Activated gamma-delta T cell treated with Interleukin-2 at 50 U/mL for 16 hours (primary cell): Measurements from ENCODE around the gene IRF8.
"Not testable (repeated sequence)": the region's sequence is repeated elsewhere in the genome, so short reads cannot be mapped to it uniquely, and the experiment has no call there.

ENCODE experiments used
- DNase-seq: peaks from one replicate; pipeline ENCODE4 v3.0.0-alpha.2; 2020

Gene IRF8

DNA sequence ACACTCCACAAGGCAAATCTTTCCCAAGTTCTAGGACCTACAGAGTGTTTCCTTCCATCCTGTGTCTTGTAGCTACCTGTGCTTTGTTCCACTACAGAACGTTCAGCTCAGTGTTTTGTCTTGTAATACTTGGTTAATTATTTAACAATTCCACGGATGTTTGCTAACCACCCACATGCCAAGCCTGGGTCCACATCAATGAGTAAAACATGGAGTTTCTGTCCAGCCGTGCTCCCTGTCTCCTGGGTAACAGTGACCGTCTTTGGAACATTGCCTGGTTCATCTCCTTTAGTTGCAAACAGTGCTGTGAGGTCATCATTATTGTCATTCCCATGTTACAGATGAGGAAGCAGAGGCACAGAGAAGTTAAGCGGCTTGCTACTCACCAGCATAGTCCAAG is 41.3 kb downstream of the IRF8 start:
- no peak for DNase-seq

DNA sequence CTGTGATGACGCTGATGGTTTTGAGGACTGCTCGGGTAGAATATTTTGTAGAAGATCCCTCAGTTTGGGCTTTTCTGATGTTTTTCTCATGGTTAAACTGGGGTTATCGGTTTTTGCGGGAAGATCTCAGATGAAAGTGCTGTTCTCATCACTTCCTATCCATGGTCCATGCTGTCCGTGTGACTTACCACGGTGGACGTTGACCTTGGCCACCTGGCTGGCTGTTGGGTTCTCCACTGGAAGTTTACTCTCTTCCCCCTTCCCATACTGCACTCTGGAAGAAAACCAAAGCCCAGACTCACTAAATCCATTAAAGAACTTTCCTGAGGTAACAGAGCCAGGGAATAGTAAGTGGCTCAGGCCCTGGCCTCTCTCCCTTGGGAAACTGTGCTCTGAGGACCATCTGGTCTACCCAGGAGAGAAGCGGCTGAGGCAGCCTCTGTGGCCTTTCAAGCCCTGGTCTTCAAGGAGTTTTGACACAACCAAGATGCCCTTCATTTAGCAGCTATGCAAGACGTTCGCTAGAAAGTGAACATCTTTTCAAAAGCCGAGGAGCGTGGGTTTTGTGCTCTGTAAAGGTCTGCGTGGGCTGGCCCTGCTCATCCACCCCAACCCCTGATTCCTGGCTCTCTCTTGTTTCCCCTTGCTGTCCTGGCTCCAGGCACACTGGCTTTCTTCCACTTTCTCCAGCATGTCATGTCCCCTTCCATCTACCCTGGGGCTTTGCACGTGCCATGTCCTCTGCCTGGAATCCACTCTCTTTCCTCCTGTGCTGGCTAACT is 43.1 kb downstream of the IRF8 start:
- DNase-seq, result no peak

DNA sequence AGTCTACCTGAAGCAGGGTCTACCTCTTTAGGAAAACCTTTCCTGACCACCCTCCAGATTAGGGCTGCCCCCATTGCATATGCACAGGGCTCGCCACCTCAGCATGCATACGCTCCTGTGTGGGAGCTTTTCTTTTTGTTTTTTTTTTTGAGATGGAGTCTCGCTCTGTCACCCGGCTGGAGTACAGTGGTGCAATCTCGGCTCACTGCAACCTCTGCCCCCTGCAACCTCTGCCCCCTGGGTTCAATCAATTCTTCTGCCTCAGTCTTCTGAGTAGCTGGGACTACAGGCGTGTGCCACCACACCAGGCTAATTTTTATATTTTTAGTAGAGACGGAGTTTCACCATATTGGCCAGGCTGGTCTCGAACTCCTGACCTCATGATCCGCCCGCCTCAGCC is 43.7 kb downstream of the IRF8 start:
- DNase-seq, result not testable (repeated sequence)

DNA sequence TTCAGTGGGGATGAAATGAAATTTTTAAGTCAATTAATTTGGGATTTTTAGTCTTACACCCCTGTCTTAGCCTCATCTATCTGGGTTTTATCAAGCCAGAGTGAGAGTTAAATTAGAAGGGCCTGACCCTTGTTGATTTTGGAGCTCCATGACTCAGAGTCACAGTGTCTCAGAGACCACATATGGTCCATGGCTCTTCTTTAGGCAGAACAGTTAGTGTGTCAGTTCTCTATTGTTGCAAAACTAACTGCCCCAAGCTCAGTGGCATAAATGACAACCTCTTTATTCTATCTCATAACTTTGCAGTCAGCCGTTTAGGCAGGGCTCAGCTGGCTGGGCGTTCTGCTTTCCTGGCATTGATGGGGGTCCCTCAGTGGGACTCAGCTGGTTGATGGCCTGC is 44.7 kb downstream of the IRF8 start:
- no peak for DNase-seq

DNA sequence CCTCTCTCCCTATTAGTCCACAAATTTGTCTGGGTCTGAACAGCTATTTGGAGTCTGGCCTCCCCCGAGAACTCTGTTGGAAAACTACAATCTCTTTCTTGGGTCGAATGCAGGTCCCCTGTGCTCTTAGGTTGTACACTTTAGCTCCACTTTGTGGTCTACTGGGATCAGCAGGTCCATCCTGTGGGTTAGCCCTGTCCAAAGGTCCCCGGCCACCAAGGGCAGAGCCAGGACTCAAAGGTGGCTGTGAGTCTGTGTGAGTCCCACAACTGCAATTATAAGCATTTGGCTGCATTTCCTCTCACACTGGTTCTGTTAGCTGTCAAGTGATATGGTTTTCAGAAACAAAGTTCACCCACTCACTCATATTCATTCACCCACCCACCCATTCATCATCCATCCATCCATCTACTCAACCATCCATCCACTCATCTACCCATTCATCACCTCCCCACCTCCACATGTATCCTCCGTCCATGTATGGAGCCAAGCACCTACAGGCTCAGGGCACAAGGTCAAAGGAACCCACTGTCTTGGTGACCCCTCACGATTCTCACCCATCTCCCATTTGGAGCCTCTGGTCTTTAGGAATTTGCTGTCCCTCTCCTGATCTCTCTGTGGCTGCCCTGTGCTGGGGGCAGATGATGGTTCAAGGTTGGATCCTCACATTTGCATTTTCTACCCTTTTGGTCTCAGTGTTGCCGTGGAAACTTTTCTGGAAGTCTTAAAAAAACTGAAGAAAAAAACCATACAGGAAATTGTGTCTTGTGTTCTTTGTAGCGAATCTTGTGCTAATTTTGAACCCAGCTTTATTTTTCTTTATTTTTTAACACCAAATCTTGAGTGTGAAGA is 45.8 kb downstream of the IRF8 start:
- DNase-seq, result no peak

DNA sequence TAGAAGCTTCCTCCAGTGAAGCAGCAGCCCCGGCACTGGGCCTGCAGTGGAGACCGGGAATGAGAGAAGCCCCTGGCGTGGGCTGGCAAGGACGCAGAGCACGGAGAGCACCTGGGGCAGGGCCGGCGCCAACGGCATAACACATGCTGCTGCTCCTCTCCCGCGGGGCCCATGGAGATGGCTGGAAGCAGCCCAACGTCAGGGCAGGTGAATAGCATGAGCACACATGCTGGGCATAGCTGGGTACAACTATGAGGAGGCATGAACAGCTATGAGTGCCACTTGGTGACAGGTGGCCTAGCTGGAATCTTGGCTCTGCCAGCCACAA is 46.4 kb downstream of the IRF8 start:
- DNase-seq, result no peak

DNA sequence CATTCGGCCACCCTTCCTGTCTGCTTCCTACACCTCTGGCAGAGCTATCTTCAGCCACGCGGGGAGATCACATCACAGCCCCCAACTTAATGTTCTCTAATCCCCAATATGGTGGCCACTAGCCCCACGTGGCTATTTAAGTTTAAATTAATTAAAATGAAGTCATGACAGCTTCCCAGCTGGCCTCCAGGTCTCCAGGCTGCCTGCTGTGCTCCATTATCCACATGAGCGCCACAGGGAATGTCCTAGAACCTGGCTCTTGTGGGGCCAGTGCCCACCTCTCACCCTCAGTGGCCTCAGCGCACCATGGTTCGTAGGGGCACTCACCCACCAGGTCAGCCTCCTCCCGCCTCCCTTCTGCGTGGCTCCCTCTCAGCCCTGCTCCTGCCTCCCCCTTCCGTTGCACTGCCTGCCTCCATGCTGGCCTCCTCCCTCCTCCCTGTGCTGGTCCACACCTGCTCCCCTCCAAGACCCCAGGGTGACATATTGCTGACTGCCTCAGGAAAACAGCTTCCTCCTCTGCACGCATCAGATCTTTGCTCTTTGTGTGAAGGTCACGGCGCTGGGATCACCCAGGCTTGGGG is 47.7 kb downstream of the IRF8 start:
- DNase-seq, result no peak

DNA sequence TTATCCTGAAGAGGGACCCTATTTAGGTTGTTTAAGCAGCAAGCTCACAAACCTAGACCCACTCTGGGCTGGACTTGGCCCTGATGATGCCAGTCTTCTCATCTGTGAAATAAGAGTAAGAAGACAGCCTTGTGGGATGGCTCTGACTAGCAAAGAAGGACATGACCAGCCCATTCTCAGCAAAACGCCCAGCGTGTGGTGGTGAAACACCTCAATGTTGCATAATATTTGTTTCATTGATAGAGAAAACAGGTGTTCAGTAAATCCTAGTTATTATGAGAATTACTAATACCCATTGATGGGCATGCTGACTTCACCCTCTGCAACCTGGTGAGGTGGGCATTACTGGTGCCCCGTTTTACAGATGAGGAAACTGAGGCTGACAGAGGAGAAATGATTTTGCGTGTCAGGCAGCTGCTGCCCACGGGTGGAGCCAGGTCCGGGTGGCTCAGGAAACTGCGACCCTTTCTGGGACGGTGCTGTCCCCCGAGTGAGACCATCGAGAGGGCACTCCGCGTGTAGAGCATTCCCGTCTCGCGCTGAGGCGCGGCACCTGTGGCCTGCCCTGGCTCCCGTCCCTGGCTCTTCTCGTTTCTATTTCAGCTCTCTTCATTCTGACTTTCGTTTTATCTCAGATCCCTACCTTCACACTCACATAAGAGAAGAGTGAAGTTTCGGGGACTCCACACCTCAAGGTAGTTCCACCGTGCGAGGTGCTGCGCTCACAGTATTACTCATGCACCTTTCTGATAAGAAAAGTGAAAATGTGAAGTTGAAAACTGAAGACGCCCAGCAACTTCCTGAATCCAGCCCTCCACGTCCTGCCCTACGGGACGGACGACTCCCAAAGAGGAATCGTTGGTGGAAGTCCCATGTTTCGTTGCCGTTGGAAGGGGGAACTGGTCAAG is 48.5 kb downstream of the IRF8 start:
- no peak for DNase-seq

DNA sequence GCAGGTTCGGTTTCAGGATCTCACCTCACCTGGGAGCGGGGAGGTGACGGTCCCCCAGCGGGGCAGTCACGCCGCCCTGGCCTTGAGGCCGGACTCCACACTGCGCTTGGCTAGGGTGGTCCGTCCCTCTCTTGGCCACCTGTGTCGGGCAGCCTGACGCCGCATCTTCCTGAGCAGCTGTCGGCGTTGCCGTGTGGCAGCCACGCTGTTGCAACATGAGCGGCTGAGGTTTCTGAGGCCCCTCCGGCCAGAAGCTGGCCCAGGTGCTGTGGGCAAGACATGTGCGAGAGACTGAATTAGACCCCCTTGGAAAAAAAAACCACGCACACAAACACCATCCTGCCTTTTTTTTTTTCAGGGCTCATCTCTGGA is 49.2 kb downstream of the IRF8 start:
- no peak for DNase-seq

DNA sequence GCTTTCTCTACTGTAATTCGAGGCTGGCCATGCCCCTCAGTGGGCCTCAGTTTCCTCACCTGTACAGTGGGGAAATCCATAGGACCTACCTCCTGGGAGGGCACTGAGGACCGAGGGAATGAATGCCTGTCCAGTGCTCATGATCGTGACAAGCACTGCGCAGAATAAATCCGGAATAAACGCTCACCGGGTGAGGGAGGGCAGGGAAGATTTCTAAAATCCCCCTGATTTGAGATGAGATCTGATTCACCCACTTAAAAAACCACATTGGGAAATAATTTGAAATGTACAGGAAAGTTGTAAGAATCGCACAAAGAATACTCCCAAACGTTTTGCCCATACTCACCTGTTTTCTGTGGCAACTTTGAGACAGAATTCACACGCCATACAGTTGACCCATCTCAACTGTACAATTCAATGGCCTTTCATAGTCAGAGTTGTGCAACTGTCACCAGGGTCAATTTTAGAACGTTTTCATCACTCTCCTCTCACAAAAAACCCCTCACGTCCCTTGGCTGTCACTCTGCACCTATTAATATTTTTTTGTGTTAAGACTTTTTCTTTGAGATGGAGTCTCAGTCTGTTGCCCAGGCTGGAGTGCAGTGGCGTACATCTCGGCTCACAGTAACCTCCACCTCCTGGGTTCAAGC is 49.8 kb downstream of the IRF8 start:
- DNase-seq, result no peak

DNA sequence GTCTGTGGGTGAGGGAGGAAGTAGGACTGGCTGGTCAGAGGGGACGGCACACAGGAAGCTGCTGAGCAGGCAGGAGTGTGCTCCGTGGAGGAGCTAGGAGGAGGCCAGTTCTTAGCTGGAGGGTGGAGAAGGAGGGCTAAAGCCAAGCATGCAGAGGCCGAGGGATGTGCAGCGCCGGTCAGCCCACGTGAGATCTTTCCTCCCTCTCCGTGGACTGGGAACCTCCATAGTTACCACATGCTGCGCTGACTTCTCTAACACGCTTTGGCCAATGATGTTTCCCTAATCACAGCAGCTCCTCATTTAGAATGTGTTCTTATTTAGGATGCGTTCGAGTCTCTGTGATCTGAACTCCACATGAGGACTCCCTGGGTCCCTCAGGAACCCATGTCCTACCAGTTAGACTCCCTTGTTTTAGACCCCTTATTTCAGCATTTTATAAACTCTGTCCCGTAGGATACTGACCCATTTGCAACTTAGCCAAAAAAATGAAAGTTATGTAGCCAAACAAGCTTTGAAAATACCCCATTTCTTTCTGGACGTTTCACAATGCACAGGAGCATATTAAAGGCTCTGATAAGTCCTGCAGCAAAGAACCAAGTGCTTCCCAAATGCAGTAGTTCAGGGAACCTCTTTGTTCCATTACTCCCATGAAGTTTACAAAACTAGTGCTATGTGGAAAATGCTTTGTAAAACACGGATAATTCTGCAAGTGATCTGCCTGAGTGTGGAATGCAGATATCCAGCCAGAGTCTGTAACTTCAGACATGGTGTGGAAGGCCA is 51.4 kb downstream of the IRF8 start:
- no peak for DNase-seq

DNA sequence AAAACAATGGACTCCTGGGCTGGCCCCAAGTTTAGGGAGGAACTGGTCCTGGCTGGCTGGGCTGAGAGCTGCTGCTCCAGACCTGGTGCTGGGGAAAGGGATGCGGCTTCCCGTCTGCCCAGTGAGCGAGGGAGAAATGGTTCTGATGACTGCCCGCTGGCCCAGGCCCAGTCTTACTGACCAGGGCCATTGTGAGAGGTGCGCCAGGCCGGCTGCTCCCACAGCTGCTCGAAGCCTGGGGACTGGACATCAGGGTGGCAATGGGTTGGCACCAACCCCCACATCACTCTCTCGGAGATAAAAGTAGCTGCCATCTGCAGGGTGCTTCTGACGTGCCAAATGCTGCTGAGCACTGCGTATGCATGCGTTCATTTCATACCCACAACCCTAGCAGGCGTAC is 53.2 kb downstream of the IRF8 start:
- no peak for DNase-seq

DNA sequence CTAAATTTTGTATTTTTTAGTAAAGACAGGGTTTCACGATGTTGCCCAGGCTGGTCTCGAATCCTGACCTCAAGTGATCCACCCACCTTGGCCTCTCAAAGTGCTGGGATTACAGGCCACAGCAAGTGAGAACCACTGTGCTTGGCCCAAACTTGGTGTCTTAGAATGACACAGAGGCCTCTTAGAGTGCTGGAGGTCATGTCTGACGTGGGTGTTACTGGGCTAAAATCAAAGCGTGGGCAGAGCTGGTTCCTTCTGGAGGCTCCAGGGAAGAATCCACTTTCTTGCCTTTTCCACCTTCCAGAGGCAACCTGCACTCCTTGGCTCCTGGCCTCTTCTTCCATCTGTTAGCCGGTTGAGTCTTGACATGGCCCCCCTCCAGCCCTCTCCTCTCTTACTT is 53.8 kb downstream of the IRF8 start:
- DNase-seq, result no peak

DNA sequence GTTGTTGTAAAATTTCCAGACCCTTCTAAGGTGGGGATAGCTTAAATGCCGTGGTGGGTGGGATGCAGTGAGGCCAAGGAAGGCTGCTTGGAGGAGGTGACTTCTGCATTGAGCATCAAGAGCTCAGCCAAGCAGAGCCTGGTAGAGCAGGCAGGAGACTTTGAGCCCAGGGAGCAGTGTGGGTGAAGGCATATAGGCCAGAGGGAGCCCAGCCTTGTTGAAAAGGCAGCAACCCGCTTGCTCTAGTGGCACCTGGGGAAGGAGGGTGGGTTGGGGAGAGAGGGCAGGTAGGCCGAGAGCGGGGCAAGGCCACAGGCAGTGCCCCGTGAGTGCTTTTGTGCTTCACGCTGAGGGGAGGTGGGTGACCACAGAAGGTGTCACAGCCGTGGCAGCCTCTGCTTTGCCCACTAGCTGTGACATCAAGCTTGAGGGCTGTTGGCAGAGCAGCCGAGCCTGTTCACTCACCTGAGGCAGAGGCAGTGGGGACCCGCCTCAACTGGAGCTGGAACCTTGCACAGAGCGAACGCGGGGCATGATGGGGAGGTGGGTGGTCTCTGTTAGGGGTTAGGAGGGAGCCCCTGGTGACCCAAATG is 56.1 kb downstream of the IRF8 start:
- DNase-seq, result no peak

DNA sequence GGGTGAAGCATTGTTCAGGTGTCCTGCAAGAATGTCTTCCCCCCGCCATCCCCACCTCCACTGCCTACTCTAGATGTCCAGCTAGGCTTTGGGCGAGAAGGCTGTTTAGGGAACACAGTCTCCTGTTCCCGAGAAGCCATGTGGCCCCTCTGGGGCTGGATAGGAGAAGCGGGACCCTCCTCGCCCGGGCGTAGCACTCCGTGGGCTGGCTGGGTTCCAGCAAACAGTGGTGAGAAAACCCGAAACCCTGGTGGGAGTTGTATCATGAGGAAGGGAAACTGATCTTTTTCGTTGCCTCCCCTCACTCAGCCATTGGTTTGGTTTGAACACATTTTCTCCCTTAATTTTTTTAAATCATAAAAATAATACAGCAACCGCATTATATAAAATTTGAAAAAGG is 56.6 kb downstream of the IRF8 start:
- no peak for DNase-seq

DNA sequence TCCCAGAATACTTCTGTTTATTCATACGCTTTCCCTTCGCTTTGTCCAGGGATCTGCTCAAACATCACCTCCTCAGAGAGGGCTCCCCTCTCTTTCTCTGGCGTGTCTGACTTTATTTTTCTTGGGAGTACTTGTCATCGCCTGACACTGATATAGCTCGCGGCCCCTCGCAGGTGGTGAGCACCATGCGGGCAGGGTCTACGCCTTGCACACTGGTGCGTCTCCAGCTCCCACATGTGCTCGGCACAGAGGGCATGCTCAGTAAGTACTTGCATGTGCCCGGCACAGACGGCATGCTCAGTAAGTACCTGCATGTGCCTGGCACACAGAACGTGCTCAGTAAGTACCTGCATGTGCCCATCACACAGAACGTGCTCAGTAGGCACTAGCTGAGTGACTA is 57.5 kb downstream of the IRF8 start:
- no peak for DNase-seq

DNA sequence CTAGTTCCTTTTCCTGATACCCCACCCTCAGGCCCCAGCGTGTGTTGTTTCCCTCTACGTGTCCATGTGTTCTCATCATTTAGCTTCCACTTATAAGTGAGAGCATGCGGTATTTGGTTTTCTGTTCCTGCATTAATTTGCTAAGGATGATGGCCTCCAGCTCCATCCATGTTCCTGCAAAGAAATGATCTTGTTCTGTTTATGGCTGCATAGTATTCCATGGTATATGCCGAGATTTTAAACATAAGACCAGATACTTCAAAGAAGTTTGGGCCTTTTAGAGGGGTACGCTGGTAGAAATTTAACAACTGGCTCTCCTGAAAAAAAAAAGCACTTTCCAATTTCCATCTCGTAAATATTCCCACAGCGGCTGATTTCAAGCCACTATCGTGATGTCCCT is 59.8 kb downstream of the IRF8 start:
- DNase-seq, result no peak

DNA sequence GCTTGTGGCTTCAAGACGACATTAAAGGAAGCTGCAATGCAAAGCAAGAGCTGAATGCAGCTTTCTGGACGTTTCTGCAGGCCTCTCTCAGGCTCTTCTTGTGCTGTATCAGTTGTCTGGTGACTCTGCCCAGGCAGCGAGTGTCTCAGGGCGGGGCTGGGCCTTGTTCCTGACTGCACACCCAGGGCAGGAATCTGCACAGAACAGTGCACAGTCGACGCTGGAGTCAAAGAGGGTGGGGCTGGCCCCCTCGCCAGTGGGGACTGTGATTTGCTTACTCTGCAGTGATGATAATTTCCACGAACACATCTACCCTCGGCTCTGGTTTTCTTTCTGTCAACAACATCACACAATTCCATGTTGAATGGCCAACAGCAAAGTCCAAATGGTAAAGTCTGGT is 60.7 kb downstream of the IRF8 start:
- DNase-seq, result no peak

DNA sequence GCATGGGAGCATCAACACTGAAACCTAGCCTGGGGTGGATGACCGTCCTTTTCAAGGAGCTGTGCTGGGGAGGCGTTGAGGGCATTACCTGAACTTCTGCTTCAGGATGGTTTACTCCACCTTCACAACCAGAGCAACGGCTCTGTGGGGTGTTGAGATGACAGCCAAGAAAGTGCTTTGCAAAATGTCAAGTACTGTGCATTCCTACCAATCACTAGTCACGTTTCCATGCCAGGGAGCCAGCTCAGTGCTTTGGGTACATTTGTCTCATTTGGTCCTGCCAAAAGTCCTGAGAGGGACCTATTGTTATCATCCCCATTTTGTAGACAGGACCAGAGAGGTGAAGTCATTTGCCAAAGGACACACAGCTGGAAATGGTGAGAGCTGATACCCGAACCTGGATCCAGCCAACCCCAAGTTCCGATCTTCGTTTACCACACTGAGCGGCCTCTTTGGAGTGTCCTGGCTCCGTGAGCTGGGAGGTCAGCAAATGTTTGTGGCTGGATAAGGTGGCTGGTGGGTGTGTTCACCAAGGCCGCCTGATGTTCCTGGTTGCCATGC is 61.6 kb downstream of the IRF8 start:
- DNase-seq, result no peak

DNA sequence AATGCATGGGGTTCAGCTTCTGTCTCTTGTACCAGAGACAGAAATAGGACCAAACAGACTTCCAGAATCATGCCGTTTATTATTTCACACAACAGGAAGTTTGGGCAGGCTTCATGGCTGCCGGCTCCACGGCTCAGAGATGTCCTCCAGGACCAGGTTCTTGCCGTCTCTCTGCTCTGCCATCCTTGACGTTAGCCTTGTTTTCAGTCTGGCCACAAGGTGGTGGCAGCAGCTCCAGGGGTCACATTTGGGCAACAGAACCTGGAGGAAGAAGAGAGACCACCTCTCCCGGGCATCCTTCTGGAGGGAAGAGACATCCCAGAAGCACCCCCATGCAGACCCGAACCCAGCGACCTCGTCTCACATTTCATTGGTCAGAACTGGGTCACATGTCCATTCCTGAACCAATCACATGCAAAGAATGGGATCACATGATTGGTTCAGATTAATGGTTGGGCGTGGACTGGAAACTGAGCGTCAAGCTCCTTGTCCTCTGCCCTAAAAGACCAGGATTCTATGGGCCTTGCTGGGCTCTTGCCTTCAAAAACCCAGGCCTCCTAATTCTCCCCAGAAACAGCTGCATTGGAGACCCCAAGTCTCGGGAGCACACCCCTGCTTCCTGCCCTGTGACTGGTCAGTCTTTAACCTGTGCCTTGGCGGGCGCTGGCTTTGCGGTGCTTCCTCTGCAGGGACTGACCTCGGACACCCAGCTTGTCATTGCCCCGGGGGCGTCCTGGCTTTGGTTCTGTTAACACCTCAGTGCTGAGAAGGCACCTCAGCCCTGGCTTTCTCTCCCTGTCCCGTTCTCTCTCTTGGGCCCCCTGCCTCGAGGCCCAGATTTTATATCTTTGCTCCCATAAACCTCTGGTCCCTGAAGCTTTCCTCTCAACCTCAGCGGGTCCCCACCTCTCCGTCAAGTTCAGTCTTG is 63.3 kb downstream of the IRF8 start:
- no peak for DNase-seq
